ENCODE results near the gene RHO.

- no peak for TF ChIP-seq POLR2A (IDR thresholded peaks at IDR 0.05)
- no peak for TF ChIP-seq CTCF (IDR thresholded peaks at IDR 0.05)
These were observed 1.9 kb downstream of the RHO start for GRCh38 chr3:129530251-129530791.
